Common myeloid progenitor, CD34-positive (primary cell): ENCODE results near the gene ADAMTSL2.
"Not testable (repeated sequence)": the region's sequence is repeated elsewhere in the genome, so short reads cannot be mapped to it uniquely, and the experiment has no call there.

Source experiments
- CTCF ChIA-PET: fragments of 350-600 bp; sonication (Branson Sonifier 250); formaldehyde crosslinking; loops from one replicate; lab custom pipeline; 2021; ENCODE audit warnings: antibody characterized with exemption; lab: Charles Lee
- POLR2A ChIA-PET: fragments of 350-600 bp; sonication (Branson Sonifier 250); formaldehyde crosslinking; loops from one replicate; lab custom pipeline; 2021; ENCODE audit warnings: antibody characterized with exemption; lab: Charles Lee
- DNase-seq, 3 donors: peaks; one replicate each; pipeline versions ENCODE4 v3.0.0 to v3.0.0-alpha.2; 2013
- H3K27ac ChIP-seq, 2 experiments: 1 replicate in 1 of 2; 2 replicates in 1 of 2; pipeline ENCODE4 v1.7.0; 2013; ENCODE audit warnings: inconsistent platforms in 2 of 2, low read length in 2 of 2, mild to moderate bottlenecking in 2 of 2, low read depth in 1 of 2, moderate library complexity in 1 of 2; ENCODE audit not compliant: severe bottlenecking in 2 of 2, insufficient read depth in 1 of 2, poor library complexity in 1 of 2
- H3K27me3 ChIP-seq, 5 experiments: replicated peaks in 2 of 5; 1 replicate in 3 of 5; 2 replicates in 2 of 5; pipeline versions ENCODE4 v1.6.1 to v1.7.0; 2013; ENCODE audit warnings: low read length in 4 of 5, mild to moderate bottlenecking in 2 of 5, moderate library complexity in 2 of 5, inconsistent platforms in 1 of 5; ENCODE audit not compliant: insufficient read depth in 5 of 5, control insufficient read depth in 4 of 5
- H3K36me3 ChIP-seq, 4 experiments: 1 replicate in 2 of 4; 2 replicates in 2 of 4; pipeline versions ENCODE4 v1.6.1 to v1.7.0; 2013; ENCODE audit warnings: low read length in 3 of 4, control low read depth in 1 of 4, mild to moderate bottlenecking in 1 of 4; ENCODE audit not compliant: control insufficient read depth in 4 of 4, insufficient read depth in 4 of 4
- H3K4me1 ChIP-seq, 4 experiments: 1 replicate in 3 of 4; 2 replicates in 1 of 4; pipeline versions ENCODE4 v1.6.1 to v1.7.1; 2013; ENCODE audit warnings: low read length in 3 of 4, mild to moderate bottlenecking in 3 of 4, control low read depth in 1 of 4, inconsistent platforms in 1 of 4, moderate library complexity in 1 of 4; ENCODE audit not compliant: control insufficient read depth in 4 of 4, insufficient read depth in 4 of 4; ENCODE audit errors: control extremely low read depth in 1 of 4
- H3K4me3 ChIP-seq, 7 experiments: 1 replicate in 4 of 7; 2 replicates in 3 of 7; pipeline versions ENCODE4 v1.5.1 to v1.7.0; 2013; ENCODE audit warnings: mild to moderate bottlenecking in 7 of 7, low read length in 6 of 7, moderate library complexity in 6 of 7, inconsistent platforms in 2 of 7, low read depth in 2 of 7, control low read depth in 1 of 7; ENCODE audit not compliant: insufficient read depth in 4 of 7, control insufficient read depth in 1 of 7; ENCODE audit errors: extremely low read depth in 1 of 7
- H3K9me3 ChIP-seq, 5 experiments: 1 replicate in 4 of 5; 2 replicates in 1 of 5; pipeline versions ENCODE4 v1.6.1 to v1.7.1; 2013; ENCODE audit warnings: low read length in 4 of 5, mild to moderate bottlenecking in 2 of 5, inconsistent platforms in 1 of 5, low read depth in 1 of 5, moderate library complexity in 1 of 5; ENCODE audit not compliant: control insufficient read depth in 4 of 5, insufficient read depth in 2 of 5; ENCODE audit errors: control extremely low read depth in 1 of 5
- WGBS: methylation state at CpG from one replicate; pipeline ENCODE4 v1.1.5; 2013; ENCODE audit not compliant: insufficient coverage; 5-methylcytosine and 5-hydroxymethylcytosine counted together

Gene ADAMTSL2

GRCh38 chr9:133563814-133564213 is 29.3 kb downstream of the ADAMTSL2 start:
- H3K4me1 ChIP-seq, H3K36me3 ChIP-seq, POLR2A ChIA-PET, CTCF ChIA-PET, DNase-seq, H3K9me3 ChIP-seq, H3K4me3 ChIP-seq, H3K27ac ChIP-seq: not testable (repeated sequence)
- peaks cover 0 to 14% (median 2%) of the 10 kb centered on the region in 5 experiments for H3K27me3 ChIP-seq

- no peak overlapping the region for H3K27ac ChIP-seq
- no peak overlapping the region for H3K4me3 ChIP-seq
- ChIA-PET CTCF (no interaction called here), POLR2A (no interaction called here)
- no peaks in the 10 kb centered on the region for H3K36me3 ChIP-seq
- no peak for DNase-seq
- H3K9me3 ChIP-seq = no peaks in the 10 kb centered on the region
- WGBS = 79% methylated on average over 11 of the region's 11 CpGs
- H3K27me3 ChIP-seq = peaks cover 0 to 20% (median 2%) of the 10 kb centered on the region in 5 experiments
- no peaks in the 10 kb centered on the region for H3K4me1 ChIP-seq
Measured at GRCh38 chr9:133564451-133565116, 30.1 kb downstream of the ADAMTSL2 start.

GRCh38 chr9:133566382-133566781 is 31.9 kb downstream of the ADAMTSL2 start:
- 98% methylated on average over 10 of the region's 14 CpGs for WGBS
- Histone ChIP-seq H3K27me3 (peaks cover 0 to 38% (median 2%) of the 10 kb centered on the region in 5 experiments), H3K27ac (no peak overlapping the region), H3K9me3 (no peaks in the 10 kb centered on the region), H3K4me3 (no peak overlapping the region), H3K36me3 (no peaks in the 10 kb centered on the region), H3K4me1 (peaks cover 0 to 2% (median under 1%) of the 10 kb centered on the region in 4 experiments)
- CTCF ChIA-PET = no interaction called here
- POLR2A ChIA-PET = no interaction called here
- no peak for DNase-seq

GRCh38 chr9:133566817-133567216 is 32.3 kb downstream of the ADAMTSL2 start:
- 98% methylated on average over 17 of the region's 17 CpGs for WGBS
- Histone ChIP-seq H3K36me3 (no peaks in the 10 kb centered on the region), H3K27ac (no peak overlapping the region), H3K27me3 (peaks cover 0 to 42% (median 2%) of the 10 kb centered on the region in 5 experiments), H3K9me3 (no peaks in the 10 kb centered on the region), H3K4me3 (no peak overlapping the region), H3K4me1 (peaks cover 0 to 5% (median 1%) of the 10 kb centered on the region in 4 experiments)
- ChIA-PET CTCF (no interaction called here), POLR2A (no interaction called here)
- DNase-seq = no peak

GRCh38 chr9:133568186-133568585 is 33.7 kb downstream of the ADAMTSL2 start:
- peaks cover 0 to 42% (median 2%) of the 10 kb centered on the region in 5 experiments for H3K27me3 ChIP-seq

GRCh38 chr9:133569121-133569785 is 34.7 kb downstream of the ADAMTSL2 start:
- no peaks in the 10 kb centered on the region for H3K36me3 ChIP-seq
- no peak overlapping the region for H3K27ac ChIP-seq
- H3K9me3 ChIP-seq = no peaks in the 10 kb centered on the region
- H3K4me1 ChIP-seq = peaks cover 0 to 5% (median 1%) of the 10 kb centered on the region in 4 experiments
- ChIA-PET POLR2A (no interaction called here), CTCF (no interaction called here)
- peaks cover 0 to 42% (median 2%) of the 10 kb centered on the region in 5 experiments for H3K27me3 ChIP-seq
- H3K4me3 ChIP-seq = no peak overlapping the region
- DNase-seq = no peak
- 96% methylated on average over 5 of the region's 14 CpGs for WGBS

More at GRCh38 chr9:133568186-133568585, 33.7 kb downstream of the ADAMTSL2 start:
- Histone ChIP-seq H3K9me3 (no peaks in the 10 kb centered on the region), H3K27ac (no peak overlapping the region), H3K4me3 (no peak overlapping the region), H3K36me3 (no peaks in the 10 kb centered on the region), H3K4me1 (peaks cover 0 to 5% (median 1%) of the 10 kb centered on the region in 4 experiments)
- 90% methylated on average over 31 of the region's 33 CpGs for WGBS
- CTCF ChIA-PET = no interaction called here
- POLR2A ChIA-PET = no interaction called here
- no peak for DNase-seq
